ENCODE data around the gene ACAA1.

DNA sequence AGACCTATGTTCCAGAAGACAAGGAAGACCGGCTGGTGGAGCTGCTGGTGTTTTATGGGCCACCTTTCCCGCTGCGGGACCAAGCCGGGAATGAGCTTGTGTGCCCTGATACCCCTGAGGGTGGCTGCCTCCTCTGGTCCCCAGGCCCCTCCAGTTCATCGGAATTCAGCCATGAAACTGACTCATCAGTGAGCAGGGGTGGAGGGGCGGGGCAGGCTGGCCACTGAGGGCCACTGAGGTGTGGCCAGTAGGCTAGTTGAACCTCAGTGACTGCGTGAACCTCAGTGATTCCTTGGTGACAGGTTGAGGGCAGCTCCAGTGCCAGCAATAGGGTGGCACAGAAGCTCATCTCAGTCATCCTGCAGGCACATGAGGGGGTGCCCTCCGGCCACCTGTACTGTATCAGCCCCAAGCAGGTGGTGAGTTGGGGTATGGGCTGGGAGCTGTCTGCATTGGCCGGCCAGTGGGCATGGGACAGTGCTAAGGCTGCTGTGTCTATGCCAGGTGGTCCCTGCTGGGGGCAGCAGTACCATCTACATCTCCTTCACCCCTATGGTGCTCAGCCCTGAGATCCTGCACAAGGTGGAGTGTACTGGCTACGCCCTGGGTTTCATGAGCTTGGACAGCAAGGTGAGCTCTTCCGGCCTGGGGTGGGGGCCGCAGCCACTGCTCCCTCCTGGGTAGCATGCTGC lies 20.3 kb downstream of the ACAA1 start:
- TF ChIP-seq EP300 (IDR thresholded peaks at IDR 0.05) (no peak), CTCF (IDR thresholded peaks at IDR 0.05) (no peak)

Data from ovary (tissue), 3 donors.